GM18870 (cell line): ENCODE data around the gene ATG4B.

Experiments
- ATAC-seq: cut with Tn5 transposase; IDR thresholded peaks from one replicate; pipeline ENCODE4 v1.9.1; 2021; ENCODE audit warnings: moderate library complexity; ENCODE audit not compliant: unreplicated experiment

Gene ATG4B

DNA sequence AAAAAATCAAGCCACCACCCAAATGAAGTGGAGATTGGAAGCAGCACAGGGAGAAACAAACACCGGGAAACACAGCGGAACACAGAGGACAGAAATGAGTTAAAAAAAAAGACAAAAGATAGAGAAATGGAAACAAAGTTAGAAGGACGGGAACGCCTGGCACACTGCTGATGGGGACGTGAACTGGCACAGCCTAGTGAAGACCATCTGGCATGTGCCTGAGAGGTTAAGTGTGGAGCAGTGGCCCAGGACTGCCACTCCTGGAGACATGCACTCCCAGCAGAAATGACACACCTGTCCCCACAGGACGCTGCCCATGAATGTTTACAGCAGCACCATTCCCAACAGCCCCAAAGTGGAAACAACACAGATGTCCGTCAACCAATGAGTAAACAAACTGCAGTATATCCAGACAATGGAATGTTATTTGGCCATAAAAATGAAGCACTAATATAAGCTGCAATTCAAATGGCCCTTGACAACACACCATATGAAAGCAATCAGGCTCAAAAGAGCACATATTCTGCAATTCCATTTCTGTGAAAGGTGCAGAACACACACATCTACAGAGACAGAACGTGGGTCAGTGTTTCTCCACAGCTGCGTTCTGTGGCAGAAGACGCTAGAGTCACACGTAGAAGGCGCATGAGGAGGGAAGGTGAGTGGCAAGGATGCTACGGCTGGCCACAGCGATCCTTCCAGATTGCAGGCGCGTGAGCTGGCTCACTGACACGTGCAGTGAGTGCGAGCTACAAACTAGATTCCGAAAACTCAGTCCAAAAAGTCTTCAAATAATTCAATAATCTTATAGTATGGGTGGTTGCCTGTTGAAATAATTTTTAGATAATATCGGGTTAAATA, 25.1 kb upstream of the ATG4B start:
- ATAC-seq: no peak

GRCh38 chr2:241613017-241613780, 24.3 kb upstream of the ATG4B start:
- no peak for ATAC-seq

GRCh38 chr2:241615041-241615440, 22.5 kb upstream of the ATG4B start:
- no peak for ATAC-seq

- no peak for ATAC-seq
Observed at GRCh38 chr2:241615522-241616052, 21.9 kb upstream of the ATG4B start.

DNA sequence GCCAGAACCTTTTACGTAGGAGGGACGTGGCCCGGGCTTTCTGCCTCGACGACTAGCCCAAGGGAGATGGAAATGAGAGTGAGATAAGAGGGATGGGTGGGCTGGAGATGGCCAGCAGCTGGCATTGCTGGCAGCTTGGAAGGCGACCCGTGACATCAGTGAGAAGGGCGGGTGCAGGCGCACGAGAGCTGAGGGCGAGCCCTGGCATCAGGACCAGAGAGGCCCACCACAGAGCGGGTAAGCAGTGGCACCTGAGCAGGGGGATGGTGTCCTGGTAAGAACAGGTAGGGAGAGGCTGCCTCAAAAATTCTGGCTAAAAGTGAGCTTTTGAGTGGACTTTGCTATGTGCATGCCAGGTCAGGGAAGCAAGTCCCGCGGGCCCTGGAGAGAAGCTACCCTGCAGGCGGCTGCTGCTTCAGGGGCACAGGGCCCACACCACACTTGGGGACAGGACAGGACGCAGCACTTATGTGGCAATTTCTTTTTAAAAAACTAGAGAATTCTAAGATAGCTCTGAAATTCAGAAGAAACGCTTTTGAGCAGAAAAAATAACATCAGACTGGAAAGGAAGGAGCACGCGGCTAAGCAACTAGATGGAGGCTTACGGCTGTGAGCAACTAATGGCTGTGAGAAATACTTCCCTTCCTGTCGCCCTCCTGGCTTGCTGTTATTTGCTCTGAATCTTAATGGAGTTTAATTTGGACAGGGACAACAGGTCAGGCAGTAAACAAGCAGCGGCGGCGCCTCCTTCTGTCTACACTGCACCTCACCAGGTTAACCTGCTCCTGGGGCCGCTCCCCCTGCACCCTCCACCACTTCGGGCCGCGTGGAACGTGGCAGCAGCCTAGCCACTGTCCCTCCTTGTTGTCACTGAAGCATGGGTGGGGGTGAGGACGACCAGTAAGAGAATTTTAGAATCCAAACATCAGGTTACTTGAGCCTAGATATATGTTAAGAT, 21.0 kb upstream of the ATG4B start:
- ATAC-seq: no peak

DNA sequence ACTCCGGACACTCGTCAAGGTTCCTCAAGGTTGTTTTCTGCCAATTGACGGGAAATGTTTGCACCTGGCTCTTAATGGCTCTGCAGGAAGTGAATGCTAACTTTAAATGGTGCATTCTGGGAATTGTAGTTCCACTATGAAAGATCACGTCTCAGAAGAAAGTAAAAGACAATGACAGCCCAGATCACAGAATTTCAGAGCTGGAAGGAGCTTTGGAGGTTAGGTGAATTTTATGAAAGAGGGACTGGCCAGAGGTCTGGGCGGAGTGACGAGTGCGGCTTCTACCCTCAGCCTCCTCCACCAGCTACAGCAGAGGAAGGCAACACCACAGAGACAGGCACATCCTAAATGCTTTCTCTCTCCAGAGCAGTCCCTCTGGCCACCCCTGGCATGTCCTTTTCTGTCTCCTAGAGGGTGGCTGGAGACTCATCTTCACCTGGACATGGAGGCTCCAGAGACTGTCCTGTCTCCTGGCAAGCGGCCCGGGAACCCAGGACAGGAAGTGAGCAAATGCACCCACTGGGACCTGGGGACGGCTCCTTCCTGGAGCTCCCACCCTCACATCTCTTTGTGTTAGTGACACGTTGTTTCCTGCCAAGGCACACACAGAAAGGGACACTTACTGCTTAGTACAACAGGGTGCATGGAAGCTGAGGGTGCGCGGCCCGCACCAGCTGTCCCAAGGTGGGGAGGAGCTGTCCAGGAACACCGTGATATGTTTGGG, 19.9 kb upstream of the ATG4B start:
- no peak for ATAC-seq

DNA sequence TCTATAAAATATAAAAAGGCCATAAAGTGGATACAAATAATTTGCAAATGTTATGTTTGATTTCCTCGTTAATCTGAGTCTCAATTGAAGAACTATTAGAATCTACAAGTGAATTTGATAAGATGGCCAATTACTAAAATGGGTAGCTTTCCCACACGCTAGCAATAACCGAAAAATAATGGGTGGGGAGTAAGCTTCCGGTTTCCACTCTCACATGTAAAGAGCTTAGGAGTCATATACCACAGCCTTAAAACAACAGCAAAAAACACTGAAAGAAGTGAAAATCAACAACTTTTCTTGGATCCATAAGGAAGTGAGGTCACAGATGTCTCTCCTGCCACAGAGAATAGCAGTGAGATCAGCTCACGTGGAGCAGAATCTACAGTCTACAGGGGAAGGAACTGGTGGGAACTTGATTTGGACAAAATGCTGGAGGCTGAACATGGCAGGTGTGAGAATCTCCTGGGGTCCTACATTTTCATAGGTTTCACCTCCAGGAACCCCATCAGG, 19.1 kb upstream of the ATG4B start:
- no peak for ATAC-seq

GRCh38 chr2:241618829-241619228, 18.7 kb upstream of the ATG4B start:
- no peak for ATAC-seq

DNA sequence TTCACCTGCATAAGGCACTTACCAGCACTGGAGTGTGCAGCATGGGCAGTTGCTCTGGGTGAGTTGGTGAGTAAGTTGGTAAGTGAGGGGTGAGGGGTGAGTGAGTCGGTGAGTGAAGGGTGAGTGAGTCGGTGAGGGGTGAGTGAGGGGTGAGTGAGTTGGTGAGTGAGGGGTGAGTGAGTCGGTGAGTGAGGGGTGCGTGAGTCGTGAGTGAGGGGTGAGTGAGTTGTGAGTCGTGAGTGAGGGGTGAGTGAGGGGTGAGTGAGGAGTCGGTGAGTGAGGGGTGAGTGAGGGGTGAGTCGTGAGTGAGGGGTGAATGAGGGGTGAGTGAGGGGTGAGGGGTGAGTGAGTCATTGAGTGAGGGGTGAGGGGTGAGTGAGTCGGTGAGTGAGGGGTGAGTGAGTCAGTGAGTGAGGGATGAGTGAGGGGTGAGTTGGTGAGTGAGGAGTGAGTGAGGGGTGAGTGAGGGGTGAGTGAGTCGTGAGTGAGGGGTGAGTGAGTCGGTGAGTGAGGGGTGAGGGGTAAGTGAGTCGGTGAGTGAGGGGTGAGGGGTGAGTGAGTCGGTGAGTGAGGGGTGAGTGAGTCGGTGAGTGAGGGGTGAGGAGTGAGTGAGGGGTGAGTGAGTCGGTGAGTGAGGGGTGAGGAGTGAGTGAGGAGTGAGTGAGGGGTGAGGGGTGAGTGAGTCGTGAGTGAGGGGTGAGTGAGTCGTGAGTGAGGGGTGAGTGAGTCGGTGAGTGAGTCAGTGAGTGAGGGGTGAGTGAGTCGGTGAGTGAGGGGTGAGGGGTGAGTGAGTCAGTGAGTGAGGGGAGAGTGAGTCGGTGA, 17.7 kb upstream of the ATG4B start:
- no peak for ATAC-seq

DNA sequence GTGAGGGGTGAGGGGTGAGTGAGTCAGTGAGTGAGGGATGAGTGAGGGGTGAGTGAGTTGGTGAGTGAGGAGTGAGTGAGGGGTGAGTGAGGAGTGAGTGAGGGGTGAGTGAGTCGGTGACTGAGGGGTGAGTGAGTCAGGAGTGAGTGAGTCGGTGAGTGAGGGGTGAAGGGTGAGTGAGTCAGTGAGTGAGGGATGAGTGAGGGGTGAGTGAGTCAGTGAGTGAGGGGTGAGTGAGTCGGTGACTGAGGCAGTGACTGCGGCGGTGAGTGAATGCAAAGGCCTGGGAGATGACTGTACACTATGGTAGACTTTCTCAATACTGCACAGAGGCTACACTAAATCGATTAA, 17.1 kb upstream of the ATG4B start:
- ATAC-seq: no peak

DNA sequence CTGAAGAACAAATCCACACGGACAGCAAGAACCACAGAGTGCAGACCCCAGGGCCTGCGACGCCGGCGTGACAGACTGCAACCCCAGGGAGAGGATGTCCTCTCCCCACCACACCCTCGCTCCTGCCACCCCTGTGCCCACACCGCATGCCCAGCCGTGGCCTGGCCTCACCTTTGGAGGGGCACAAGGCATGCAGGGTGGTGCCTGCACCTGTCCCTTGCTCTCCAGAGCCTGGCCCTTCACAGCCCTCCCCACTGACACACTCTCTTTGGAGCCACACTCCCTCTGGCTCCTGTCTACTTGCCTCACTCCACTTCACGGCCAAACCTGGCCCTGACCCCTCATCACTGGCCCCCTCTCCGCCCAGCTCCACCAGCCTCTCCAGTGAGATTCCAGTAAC, 9.8 kb upstream of the ATG4B start:
- no peak for ATAC-seq

GRCh38 chr2:241629762-241630435, 7.6 kb upstream of the ATG4B start:
- ATAC-seq: no peak

DNA sequence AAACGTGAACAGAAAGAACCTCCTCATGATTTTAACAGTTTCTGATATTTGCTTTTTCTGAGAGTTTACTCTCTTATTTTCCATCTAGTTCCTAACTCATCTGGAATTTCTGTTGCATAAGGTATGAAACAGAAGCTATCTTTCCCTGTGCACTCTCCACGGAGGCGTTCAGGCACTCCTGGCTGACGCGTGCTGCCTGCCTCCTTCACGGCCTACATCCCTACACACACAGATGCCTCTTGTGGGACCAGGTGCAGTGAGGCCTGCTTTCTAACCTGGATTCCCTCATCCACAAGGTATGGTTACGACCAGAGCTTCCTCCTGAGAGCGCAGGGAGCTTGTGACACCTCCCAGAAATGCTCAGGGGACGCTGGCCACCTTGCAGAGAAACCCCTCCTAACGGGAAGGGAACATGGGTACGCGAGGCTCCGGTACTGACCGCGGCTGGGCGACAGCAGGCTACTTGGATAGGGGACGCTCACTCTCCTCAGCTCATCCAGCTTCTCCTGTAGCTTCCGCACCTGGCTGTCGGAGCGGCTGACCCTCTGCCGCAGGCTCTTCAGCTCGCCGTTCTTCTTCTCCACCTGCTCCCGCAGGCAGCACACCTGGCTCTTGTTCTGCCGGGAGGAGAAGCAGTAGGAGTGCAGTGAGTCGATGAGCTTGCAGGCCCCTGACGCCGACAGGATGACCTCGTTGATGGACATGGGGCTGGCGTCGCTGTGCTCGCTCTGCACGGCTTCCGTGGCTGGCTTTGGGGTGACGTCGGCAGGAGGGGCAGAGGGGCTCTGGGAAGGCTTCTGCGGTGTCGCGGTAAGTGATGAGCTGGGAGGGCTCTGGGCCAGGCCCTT, 4.8 kb upstream of the ATG4B start:
- ATAC-seq: no peak

DNA sequence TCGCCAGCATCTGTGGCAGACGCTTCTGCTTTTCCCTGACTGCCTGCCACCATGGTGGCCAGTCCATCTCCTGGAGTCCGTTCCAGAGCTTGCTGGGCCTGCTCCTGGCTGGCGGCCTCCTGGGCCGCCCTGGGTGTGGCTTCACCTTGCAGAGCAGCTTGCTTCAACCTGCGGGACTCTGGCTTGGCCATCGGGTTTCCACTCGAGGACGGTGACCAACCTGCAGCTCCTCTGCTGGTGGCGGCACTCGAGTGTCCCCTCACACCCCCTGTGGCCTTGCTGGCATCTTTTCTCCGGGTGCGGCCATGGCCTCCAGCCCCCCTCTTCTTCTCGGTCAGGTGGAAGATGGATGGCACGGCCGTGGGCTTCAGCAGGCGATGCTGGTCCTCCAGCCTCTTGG, 3.9 kb upstream of the ATG4B start:
- ATAC-seq: no peak

- no peak for ATAC-seq
Observed at GRCh38 chr2:241635756-241636155, 1.7 kb upstream of the ATG4B start.

DNA sequence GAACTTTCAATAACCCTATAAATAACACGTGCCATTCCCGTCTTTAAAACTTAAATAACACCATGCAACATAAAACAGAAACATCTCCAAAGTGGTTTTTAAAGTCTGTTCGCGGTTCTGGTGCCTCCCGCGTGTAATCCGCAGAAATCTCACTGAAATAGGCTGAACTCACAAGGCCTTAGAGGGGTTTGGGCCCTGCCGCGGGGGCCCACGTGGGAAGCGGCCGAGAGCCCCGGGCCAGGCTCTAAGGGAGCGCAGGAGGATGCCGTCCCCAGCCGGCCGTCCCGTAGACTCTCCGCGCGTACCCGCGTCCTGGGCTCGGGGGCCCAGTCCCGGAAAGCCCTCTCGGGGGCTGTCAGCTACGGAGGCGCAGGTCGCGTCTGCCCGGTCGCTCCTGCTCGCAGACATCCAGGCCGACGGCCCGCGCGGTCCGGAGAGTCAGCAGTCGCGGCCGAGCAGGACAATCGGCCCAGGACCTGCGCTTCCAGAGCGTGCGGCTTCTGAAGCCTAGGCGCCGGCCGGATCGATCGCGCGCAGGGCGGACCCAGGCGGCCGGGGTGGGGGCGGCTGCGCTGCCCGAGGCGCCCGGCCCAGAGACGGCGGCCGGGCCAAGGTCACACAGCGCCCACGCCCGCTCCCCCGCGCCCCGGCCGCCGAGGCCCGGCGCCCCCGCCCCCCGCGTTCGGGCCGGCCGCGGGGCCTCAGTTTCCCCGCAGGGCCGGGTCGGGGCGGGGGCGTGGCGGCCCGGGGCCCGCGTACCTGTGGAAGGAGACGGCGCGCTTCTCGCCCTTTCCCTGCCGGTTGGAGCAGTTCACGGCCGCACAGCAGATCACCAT, 1.1 kb upstream of the ATG4B start:
- ATAC-seq: no peak
